ENCODE data around the gene HEXB.

The HEXB gene

GRCh38 chr5:74665816-74666215 lies 19.2 kb upstream of the HEXB start:
- no peak for DNase-seq (ENCODE audit: low read depth in 1 of 2, low spot score in 1 of 2)
- no peaks in the 10 kb centered on the region for H3K27me3 ChIP-seq (ENCODE audit: insufficient read depth, poor library complexity, severe bottlenecking)
- no peak overlapping the region for H3K4me3 ChIP-seq (replicated peaks; ENCODE audit: insufficient read depth, low read length)
- TF ChIP-seq POLR2AphosphoS5 (IDR thresholded peaks at IDR 0.05; ENCODE audit: low read depth) (no peak), REST (IDR thresholded peaks at IDR 0.05; ENCODE audit: insufficient replicate concordance, low read depth) (no peak), SPI1 (IDR thresholded peaks at IDR 0.05; ENCODE audit: borderline replicate concordance, low read depth) (no peak), GABPA (IDR thresholded peaks at IDR 0.05; ENCODE audit: low read depth) (no peak)
- TF ChIP-seq, protein P1, sequence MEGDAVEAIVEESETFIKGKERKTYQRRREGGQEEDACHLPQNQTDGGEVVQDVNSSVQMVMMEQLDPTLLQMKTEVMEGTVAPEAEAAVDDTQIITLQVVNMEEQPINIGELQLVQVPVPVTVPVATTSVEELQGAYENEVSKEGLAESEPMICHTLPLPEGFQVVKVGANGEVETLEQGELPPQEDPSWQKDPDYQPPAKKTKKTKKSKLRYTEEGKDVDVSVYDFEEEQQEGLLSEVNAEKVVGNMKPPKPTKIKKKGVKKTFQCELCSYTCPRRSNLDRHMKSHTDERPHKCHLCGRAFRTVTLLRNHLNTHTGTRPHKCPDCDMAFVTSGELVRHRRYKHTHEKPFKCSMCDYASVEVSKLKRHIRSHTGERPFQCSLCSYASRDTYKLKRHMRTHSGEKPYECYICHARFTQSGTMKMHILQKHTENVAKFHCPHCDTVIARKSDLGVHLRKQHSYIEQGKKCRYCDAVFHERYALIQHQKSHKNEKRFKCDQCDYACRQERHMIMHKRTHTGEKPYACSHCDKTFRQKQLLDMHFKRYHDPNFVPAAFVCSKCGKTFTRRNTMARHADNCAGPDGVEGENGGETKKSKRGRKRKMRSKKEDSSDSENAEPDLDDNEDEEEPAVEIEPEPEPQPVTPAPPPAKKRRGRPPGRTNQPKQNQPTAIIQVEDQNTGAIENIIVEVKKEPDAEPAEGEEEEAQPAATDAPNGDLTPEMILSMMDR (IDR thresholded peaks at IDR 0.05; ENCODE audit: insufficient read depth, low read length): no peak
- H3K27ac ChIP-seq (replicated peaks): no peak overlapping the region

DNA sequence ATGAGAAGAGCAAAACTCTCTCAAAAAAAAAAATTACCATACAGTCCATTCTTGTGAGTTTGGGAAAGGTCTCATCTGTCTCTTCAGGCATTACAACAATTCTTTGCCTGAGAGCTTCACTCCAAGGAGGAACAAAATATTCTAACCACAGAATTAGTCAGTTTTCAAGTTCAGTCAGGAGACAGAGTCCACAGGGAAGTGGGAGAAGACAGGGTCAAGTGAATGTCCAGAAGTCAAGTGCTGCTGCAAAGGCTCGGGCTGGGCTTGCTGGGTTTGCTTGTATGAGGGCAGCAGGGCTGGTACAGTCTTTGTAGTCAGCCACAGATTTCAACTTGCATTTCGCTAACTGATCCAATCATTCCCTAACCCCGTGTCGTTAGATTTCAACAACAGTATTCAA lies 17.6 kb upstream of the HEXB start:
- TF ChIP-seq REST (IDR thresholded peaks at IDR 0.05; ENCODE audit: insufficient replicate concordance, low read depth) (no peak), POLR2AphosphoS5 (IDR thresholded peaks at IDR 0.05; ENCODE audit: low read depth) (no peak), GABPA (IDR thresholded peaks at IDR 0.05; ENCODE audit: low read depth) (no peak), SPI1 (IDR thresholded peaks at IDR 0.05; ENCODE audit: borderline replicate concordance, low read depth) (no peak)
- TF ChIP-seq, protein P1 (IDR thresholded peaks at IDR 0.05; ENCODE audit: insufficient read depth, low read length): no peak
- Histone ChIP-seq H3K27ac (replicated peaks) (no peak overlapping the region), H3K4me3 (replicated peaks; ENCODE audit: insufficient read depth, low read length) (no peak overlapping the region), H3K27me3 (ENCODE audit: insufficient read depth, poor library complexity, severe bottlenecking) (no peaks in the 10 kb centered on the region)
- no peak for DNase-seq (ENCODE audit: low read depth in 1 of 2, low spot score in 1 of 2)

DNA sequence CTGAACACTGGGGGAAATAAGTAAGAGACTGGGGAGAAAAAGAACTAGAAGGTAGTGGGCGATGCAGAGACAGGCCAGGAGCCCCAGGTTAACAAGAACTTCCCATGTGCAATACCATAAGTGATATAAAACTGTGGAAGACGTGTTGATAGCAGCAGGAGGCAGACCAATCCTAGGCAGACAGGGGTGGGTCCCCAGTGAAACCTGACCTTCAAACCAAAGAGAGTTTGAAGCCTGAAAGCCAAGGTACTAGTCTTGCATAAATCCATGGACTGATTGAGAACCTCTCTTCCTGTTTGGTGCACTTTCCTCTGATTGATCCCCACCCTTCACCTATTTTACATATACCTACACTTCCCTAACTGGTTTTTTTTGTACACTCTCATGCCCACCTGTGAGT lies 15.2 kb upstream of the HEXB start:
- Histone ChIP-seq H3K27ac (replicated peaks) (no peak overlapping the region), H3K27me3 (ENCODE audit: insufficient read depth, poor library complexity, severe bottlenecking) (no peaks in the 10 kb centered on the region), H3K4me3 (replicated peaks; ENCODE audit: insufficient read depth, low read length) (no peak overlapping the region)
- no peak for TF ChIP-seq GABPA (IDR thresholded peaks at IDR 0.05; ENCODE audit: low read depth)
- no peak for TF ChIP-seq REST (IDR thresholded peaks at IDR 0.05; ENCODE audit: insufficient replicate concordance, low read depth)
- no peak for TF ChIP-seq SPI1 (IDR thresholded peaks at IDR 0.05; ENCODE audit: borderline replicate concordance, low read depth)
- TF ChIP-seq POLR2AphosphoS5 (IDR thresholded peaks at IDR 0.05; ENCODE audit: low read depth): no peak
- TF ChIP-seq, protein P1 (IDR thresholded peaks at IDR 0.05; ENCODE audit: insufficient read depth, low read length): no peak
- DNase-seq (ENCODE audit: low read depth in 1 of 2, low spot score in 1 of 2): no peak
